Left renal pelvis (tissue), 4 donors: ENCODE results near the gene AJM1. TPM values are rescaled to one million over a fixed set of nuclear protein-coding genes. Genes with fewer than 3 reads are reported as not detected.
"Not testable (repeated sequence)": the region's sequence is repeated elsewhere in the genome, so short reads cannot be mapped to it uniquely, and the experiment has no call there.

ENCODE experiments used
- DNase-seq, 4 donors: peaks; one replicate each; pipeline ENCODE4 v3.0.0-alpha.2; 2013; ENCODE audit warnings: low read depth in 4 of 4, low spot score in 3 of 4
- polyA plus RNA-seq, 4 donors: library from polyadenylated mRNA; unstranded; fragments of 120-200 nt; gene quantifications; one replicate each; pipeline ENCODE4 v1.2.1, GENCODE V29; 2013; ENCODE audit not compliant: insufficient read length in 4 of 4

Gene AJM1
- polyA plus RNA-seq, result 1 to 10 TPM in 2 of 4 donors, under 1 TPM in 2; 0.46 to 1.7 (median 0.97) TPM

DNA sequence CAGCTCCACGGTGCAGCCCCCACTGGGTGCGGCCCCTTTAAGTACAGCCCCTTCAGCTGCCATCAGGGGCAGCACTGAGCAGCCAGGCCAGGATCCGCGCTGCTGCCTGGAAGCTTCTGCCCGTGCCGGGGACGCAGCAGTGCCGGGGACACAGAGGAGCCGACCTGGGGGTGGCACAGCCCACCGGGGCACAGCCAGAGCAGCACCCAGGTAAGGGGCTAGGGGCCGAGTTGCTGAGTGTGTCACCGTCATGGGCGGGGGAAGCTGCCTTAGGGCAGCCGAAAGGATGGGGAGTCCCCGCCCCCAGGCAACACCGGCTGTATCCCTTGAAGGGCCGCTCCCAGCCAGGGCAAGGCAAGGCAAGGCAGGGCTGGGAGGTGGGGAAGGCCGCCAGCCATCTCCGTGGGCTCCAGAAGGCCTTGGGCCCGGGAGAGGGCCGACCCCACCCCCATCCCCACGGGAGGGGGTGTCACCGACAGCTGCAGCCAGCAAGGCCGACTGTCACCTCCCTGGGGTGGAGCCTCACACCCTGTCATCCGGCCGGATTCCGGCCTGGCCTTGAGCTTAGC is at the start of gene AJM1:
TSS of gene AJM1 (plus strand) at position 99 of the 569 bp plus-strand sequence. CDS start 1,937 bp downstream, outside the sequence.
- DNase-seq, result not testable (repeated sequence)

DNA sequence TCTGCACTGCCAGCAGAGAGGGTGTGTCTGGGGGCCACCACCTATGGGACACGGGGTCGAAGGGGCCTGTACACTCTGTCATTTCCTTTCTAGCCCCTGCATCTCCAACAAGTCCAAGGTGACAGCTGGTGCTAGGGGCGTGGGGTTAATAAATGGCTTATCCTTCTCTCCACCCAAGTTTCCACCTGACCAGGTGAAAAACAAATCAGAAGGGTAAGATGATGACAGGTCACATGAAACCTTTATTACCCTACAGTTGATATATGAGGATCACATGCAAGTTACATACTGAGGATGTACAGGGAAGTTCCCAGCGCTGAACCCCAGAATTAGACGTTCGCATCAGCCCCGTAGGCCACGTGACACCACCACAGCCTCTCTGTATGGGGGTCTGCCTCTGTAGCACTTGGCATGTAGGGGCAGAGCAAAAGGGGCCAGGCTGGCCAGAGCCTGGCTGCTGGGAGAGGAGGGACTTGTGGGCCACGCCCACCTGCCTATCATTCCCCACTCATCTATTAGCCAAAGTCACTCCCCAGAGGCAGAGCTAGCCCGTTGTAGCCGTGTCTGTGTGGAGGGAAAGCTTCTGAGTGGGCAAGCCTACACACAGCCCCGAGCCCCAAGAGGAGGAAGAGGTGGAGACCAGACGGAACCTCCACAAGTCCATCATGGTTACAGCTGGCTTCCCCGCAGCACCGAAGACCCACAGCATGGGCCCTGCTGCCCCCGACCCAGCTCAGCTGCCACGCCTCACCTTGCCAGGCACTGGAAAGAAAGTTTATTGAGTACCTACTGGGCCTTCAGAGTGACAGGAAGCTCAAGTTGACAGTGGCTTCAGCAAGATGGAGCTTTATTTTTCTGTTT is 49.0 kb upstream of the AJM1 start:
- DNase-seq, result no peak

DNA sequence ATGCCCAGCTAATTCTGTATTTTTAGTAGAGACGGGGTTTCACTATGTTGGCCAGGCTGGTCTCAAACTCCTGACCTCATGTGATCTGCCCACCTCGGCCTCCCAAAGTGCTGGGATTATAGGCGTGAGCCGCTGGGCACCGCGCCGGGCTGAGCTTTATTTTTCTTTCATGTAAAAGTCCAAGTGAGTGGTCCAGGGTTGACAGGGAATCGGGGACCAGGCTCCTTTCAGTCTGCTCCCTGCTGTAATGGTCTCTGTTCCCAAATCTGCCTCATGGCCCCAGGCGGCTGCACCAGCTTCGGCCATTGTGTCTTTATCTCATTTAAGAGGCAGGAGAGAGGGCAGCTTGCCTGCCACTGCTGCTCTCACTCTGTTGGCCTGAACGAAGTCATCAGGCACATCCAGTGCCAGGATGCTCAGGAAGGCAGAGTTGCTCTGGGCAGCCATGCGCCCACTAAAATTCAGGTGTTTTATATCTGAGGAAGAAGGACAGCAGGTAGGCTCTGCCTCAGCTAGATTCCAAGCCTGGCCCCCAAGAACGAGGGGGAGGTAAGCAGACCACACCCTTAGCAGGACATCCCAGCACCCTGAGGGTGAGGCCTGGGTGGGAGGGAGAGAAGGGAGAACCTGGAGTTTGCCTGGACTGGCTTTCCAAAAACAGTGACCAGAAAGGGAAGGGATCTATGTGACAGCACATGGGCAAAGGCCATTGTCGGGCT is 47.8 kb upstream of the AJM1 start:
- DNase-seq, result no peak

DNA sequence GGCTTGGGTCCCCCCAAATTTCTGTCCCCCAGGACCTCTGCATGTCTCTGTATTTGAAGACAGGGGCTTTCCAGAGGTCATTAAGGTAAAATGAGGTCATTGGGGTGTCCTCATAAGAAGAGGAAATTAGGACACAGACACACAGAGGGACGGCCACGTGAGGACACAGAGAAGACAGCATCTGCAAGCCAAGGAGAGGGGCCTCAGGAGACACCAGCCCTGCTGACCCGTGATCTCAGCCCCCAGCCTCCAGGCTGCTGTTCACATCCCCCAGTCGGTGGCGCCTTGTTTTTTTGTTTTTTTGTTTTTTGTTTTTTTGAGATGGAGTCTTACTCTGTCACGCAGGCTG is 47.3 kb upstream of the AJM1 start:
- DNase-seq, result no peak

DNA sequence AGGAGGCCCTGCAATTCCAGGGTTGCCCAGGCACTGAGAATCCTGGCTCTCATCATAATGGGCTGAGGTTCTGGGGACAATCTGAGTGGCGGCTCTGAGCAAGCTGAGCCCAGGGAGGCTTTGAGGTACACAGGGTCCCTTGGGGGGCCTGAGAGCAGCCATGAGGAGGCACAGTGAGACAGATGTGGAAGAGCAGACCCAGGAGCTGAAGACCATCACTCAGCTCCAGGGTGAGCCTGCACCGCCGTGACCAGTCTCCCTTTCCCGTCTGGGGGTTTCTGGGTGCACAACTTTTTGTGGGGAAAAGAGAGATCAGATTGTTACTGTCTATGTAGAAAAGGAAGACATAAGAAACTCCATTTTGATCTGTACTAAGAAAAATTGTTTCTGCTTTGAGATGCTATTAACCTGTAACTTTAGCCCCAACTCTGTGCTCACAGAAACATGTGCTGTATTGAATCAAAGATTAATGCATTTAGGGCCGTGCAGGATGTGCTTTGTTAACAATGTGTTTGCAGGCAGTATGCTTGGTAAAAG is 46.0 kb upstream of the AJM1 start, which contains the start of gene CCDC183:
TSS of gene CCDC183 (plus strand) at position 101 of the 537 bp plus-strand sequence. CDS start at position 161, 60 bp downstream.
- DNase-seq, result no peak

DNA sequence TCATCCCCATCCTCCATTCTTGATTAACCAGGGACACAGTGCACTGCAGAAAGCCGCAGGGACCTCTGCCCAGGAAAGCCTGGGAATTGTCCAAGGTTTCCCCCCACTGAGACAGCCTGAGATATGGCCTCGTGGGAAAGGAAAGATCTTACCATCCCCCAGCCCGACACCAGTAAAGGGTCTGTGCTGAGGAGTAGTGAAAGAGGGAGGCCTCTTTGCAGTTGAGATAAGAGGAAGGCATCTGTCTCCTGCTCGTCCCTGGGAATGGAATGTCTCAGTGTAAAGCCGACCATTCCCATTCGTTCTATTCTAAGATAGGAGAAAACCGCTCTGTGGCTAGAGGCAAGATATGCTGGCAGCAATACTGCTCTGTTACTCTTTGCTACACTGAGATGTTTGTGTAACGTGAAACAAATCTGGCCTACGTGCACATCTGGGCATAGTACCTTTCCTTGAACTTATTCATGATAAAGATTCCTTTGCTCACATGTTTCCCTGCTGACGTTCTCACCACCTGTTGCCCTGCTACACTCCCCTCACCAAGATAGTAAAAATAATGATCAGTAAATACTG is 45.4 kb upstream of the AJM1 start:
- not testable (repeated sequence) for DNase-seq

DNA sequence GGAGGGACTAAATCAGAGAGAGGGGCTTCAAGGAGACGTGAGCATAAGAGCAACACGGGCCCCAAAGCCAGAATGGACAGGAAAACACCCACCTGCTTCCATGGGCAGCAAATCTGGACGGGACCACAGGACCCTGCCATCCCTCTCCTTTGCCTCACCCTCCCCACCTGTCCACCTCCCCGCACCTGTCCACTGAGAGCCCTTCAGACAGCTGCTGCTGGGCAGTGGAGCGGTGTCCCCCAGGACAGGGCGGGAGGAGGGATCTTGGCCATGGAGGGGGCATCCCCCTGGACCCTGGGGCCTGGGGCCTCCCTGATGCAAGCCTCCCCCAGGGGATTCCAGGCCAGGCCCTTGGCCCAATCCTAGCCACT is 43.6 kb upstream of the AJM1 start:
- no peak for DNase-seq

DNA sequence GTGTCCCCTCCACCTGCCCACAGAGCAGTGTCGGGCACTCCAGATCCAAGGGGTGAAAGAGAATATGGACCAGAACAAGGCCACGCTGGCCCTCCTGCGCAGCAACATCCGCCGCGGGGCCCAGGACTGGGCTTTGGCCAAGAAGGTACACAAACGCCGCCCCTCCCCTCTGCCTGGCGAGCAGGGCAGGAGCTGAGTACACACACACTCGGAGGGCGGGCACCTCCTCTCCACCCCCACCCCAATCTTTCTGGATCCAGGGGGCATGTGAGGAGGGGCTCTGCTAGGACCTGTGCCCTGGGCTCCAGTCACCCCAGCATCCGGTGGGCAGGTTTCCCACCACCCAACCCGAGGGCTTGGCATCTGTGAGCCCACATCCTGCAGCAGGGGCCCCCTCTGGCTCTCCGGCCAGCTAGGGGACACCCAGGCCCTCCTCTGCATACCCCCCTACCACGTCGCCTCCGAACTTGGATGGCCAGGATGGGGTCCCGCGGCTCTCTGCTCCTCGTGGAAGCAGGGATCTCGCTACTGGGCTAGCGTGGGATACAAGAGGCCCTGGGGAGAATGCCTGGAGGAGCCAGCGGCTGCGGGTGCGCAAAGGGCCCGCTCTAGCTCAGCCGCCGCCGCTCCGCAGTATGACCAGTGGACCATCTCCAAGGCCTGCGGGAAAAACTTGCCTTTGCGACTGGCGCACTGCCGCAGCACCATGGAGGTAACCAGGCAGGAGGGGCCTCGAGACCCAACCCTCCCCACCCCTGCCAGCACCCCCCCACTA is 43.0 kb upstream of the AJM1 start:
- DNase-seq, result no peak

DNA sequence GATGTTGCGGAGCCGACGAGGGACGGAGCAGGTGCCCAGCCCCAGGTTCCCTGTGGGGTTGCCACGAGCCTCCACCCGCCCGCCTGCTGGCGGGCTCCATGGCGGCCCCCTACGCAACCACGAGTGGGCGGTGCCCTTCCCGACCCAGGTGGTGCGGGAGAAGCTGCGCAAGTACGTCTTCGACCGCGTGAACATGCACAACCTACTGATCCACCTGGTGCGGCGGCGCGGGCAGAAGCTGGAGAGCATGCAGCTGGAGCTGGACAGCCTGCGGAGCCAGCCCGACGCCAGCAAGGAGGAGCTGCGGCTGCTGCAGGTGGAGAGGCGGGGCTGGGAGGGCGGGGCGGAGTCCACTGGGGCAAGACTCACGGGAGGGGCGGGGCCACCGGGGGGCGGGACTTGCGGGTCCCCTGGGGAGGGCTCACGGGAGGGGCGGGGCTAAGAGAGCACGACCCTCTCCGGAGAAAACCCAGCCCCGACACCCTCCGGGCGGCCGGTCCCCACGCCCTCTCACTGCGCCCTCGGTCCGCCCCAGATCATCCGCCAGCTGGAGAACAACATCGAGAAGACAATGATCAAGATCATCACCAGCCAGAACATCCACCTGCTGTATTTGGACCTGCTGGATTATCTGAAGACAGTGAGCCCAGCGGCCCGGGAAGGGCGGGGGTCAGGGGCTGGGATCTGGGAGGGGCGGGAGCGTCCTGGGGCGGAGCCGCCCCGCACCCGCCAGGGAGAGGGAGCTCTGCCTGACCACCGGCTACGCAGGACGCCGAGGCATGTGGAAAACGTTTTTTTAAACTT is 42.2 kb upstream of the AJM1 start:
- DNase-seq, result peak in 2 of 4 donors; percentile 67 to 79

DNA sequence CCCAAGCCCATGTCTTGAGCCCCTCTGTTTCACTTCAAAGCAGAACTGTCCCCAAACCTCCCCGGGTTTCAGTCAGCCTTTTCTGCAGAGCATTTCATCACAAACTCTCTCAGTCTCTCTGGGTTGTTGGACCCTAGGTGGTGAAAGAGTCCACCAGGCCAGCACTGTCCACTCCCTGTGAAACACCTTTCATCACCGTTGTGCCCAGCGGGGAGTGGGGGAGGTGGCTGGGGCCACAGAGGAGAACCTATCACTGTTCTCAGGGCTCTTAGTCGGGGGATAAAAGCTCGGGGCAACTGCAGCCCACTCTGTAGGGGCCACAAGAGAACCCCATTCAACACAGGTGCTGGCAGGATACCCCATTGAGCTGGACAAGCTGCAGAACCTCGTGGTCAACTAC is 40.0 kb upstream of the AJM1 start:
- no peak for DNase-seq

DNA sequence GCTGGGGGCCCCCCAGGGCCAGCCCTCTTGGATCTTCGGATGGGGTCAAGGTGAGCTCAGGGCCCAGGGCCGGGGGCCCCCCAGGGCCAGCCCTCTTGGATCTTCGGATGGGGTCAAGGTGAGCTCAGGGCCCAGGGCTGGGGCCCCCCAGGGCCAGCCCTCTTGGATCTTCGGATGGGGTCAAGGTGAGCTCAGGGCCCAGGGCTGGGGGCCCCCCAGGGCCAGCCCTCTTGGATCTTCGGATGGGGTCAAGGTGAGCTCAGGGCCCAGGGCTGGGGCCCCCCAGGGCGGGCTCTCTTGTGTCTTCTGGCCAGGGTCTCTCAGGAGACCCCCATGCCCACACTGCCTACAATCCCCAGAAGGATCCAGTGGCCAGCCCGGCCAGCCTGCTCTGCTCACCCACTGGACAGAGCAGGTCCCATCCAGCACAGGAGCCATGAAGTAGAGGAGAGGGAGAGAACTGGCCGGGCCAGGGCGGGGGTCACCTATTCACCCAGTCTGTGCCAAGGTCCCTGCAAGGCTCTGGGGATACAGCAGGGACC is 39.2 kb upstream of the AJM1 start:
- not testable (repeated sequence) for DNase-seq

DNA sequence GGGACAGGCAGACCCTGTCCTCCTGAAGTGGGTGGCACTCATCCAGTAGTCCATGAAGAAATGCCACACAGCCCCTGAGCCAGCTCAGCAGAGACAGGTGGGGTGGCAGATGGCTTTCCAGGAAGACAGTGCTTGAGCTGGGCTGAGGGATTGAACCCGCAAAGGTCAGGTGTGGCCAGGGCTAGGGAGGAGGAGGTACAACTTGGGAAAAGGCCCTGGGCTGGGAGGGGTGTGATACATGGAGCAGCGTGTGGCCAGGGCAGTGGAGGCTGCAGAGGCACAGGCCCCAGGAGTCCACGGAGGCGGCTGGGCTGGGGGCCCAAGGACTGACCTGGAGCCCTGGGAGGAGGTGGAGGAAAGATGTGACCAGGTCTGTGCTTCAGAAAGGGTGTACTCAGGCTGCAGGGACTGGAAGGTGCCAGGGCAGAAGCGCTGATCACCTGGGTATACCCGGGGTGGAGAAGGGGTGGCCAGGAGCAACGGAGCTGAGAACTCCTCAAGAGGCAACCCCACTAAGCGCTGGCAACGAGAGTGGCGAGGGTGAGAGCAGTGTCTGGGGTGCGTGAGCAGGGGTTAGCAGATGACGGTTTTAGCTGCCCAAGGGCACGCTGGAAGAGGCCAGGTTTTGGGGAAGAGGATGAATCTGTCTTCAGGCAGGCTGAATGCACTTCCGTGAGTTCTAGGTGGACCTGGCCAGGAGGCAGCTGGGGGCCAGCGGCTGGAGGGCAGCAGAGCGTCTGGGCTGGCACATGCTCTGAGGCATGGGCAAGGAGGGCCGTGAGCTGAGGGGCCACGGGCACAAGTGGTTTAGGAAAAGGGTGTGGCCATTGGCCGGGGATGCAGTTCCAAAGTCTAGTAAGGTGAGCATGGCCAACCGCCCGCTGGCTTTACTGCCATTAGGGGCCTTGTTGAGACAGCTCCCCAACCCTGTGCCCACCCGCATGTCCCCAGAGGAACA is 38.4 kb upstream of the AJM1 start:
- no peak for DNase-seq

DNA sequence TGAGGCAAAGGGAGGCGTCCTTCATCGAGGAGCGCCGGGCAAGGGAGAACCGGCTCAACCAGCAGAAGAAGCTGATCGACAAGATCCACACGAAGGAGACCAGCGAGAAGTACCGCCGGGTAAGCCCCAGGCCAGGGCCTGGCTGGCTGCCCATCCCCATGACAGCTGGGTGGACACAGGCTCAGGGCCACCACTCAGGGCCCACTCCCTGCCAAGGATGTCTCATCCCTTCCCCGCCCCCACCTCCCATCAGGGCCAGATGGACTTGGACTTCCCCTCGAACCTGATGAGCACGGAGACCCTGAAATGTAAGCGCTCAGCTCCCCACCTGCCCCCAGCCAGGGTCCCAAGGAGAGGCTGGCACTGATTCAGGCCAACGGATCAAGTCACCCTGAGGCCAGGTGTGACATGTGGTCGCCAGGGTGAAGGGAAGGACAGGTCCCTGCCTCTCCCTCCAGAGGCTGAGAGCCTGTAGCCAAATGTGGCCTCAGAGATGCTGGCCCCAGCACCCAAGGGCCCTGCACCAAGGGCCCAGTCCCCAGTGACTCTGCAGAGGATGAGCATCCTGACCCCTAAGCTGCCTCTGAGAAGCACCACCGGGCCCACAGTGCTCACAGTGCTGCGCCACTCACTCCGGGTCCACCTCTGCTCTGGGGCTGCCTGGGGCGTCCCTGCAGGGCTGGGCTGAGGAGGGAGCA is 37.6 kb upstream of the AJM1 start:
- no peak for DNase-seq

DNA sequence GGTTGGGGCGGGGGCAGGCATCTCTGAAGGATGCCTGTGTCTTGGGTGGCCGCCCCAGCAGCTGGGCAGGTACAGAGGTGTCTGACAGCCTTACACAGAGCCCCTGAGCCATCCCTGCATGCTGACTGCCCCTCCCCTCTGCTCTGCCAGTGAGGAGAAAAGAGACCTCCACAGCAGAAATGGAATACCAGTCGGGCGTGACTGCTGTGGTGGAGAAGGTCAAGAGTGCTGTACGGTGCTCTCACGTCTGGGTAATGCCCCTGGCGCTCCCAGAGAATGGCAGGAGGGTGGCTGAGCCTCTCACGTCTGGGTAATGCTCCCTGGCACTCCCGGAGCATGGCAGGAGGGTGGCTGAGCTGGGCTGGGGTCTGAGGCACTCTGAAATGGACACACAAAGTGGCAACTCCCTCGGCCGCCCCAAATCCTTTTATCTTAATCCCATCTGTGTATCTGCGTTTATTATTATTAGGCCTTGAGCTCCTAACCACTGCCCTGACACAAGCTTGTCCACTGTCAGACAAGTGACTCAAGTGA is 37.0 kb upstream of the AJM1 start:
- no peak for DNase-seq

DNA sequence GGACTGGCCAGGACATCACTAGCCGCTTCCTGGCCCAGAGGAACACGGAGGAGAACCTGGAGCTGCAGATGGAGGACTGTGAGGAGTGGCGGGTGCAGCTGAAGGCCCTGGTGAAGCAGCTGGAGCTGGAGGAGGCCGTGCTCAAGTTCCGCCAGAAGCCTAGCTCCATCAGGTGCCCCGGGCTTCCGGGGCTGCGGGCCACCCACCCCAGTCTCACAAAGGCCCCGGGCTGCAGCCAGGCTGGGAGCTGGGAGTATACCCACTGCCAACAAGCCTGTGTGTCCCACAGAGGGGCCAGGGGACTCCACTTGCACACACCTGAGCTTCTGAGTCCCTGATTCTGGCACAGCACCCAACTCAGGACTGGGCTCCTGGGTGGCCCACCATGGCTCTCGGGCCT is 36.2 kb upstream of the AJM1 start:
- no peak for DNase-seq

DNA sequence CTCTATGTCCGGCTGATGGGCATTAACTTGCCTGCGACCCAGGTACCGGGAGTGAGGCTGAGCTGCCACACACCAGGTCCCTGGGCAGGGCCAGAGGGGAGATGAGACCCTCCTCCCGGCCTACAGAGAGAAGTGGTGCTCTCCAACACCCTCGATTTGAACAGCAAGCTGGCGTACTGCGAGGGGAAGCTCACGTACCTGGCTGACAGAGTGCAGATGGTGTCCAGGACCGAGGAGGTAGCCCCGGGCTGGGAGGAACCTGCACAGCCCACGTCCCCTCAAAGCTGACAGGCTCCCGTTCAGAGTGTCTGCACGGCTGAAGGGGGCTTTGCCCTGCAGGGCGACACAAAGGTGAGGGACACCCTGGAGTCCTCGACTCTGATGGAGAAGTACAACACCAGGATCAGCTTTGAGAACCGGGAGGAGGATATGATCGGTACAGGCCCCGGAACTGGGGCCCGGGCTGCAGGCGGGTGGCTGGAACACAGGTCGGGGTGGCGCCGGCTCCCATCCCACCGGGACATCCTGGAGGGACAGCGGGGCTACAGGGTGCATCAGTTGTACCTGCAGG is 35.6 kb upstream of the AJM1 start:
- no peak for DNase-seq
